OCI-LY1 (cell line): ENCODE data around the gene TRIM59.

ENCODE experiments used
- EZH2 ChIP-seq: fragments of 200-600 bp; sonication (generic), shearing (Covaris generic); IDR thresholded peaks from 2 replicates; pipeline ENCODE4 v1.8.0; 2017; ENCODE audit warnings: borderline replicate concordance, mixed run types, mild to moderate bottlenecking, antibody characterized with exemption, low read length, moderate library complexity, mixed read lengths
- TF ChIP-seq, protein P1 (sequence below): fragments of 200-600 bp; sonication (generic), shearing (Covaris generic); IDR thresholded peaks from 2 replicates; pipeline ENCODE4 v1.5.1; 2017; ENCODE audit warnings: mild to moderate bottlenecking, antibody characterized with exemption, low read length, moderate library complexity, mixed read lengths

DNA sequence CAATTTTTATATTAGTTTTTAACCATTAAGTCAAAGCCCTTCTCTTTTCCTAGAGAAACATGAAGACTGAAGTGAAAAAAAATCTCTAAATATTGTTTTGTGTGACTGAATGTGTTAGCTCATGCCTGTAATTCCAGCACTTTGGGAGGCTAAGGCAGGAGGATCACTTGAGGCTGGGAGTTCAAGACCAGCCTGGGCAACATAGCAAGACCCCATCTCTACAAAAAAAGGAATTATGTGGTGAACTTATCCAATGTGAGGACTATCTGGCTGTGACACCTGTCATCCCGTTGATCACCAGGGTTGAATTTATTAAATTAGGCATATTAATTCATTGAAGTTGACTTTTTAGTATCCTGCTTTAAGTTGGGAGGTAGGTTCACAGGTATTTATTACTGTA, 37.1 kb downstream of the TRIM59 start:
- TF ChIP-seq, protein P1, sequence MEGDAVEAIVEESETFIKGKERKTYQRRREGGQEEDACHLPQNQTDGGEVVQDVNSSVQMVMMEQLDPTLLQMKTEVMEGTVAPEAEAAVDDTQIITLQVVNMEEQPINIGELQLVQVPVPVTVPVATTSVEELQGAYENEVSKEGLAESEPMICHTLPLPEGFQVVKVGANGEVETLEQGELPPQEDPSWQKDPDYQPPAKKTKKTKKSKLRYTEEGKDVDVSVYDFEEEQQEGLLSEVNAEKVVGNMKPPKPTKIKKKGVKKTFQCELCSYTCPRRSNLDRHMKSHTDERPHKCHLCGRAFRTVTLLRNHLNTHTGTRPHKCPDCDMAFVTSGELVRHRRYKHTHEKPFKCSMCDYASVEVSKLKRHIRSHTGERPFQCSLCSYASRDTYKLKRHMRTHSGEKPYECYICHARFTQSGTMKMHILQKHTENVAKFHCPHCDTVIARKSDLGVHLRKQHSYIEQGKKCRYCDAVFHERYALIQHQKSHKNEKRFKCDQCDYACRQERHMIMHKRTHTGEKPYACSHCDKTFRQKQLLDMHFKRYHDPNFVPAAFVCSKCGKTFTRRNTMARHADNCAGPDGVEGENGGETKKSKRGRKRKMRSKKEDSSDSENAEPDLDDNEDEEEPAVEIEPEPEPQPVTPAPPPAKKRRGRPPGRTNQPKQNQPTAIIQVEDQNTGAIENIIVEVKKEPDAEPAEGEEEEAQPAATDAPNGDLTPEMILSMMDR: no peak
- no peak for TF ChIP-seq EZH2
